ENCODE data around the gene MICAL2.

DNA sequence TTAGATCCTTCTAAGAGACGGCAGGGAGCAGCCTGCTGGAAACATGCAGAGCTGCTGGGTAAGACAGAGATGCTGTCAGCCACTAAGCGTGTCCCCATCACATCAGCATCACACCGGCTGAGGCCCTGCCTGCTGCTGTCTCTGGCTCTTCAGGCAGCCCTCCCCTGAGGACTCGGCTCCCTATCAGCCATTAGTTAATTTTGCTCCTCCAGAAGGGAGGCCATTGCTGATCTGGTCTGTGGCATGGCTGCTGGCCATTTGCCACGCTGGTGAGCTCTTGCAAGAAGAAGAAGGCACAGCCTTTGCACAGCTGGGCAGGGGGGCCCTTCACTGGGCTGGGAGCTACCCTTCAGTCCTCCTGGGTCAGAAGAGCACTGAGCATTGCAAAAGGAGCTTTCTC is 135.8 kb downstream of the MICAL2 start:
- TF ChIP-seq EZH2 (IDR thresholded peaks at IDR 0.05) = no peak
- no peak for TF ChIP-seq POLR2AphosphoS5 (IDR thresholded peaks at IDR 0.05; ENCODE audit: borderline replicate concordance, low read depth, low read length)
- TF ChIP-seq FOXP2 (optimal IDR thresholded peaks at IDR 0.05; ENCODE audit: control extremely low read depth, extremely low read length, insufficient read depth) = no peak
